HepG2 (cell line): ENCODE results near the gene SLC10A1. TPM values are rescaled to one million over a fixed set of nuclear protein-coding genes. Genes with fewer than 3 reads are reported as not detected.

Experiments
- ATAC-seq: fragments of 200-7000 bp; cut with Tn5 transposase; 3 replicates; pipeline ENCODE4 v1.9.1; 2020; ENCODE audit warnings: mild to moderate bottlenecking, moderate library complexity
- BruUV-seq: library from RNA; stranded (reverse); fragments of 400-500 nt; replicated peaks from 2 replicates; lab custom pipeline; 2021; lab: Mats Ljungman, UMichigan
- CTCF ChIA-PET: fragments of 300-600 bp; formaldehyde crosslinking; extraction: SDS; loops from one replicate; lab custom pipeline; 2021; ENCODE audit warnings: low total read pairs, inconsistent platforms, low intra/inter-chr PET ratio; lab: Yijun Ruan, JAX
- POLR2A ChIA-PET: fragments of 350-600 bp; sonication (Branson Sonifier 250); formaldehyde crosslinking; loops from one replicate; lab custom pipeline; 2020; ENCODE audit warnings: antibody characterized with exemption, inconsistent platforms; lab: Yijun Ruan, JAX
- DNase-seq: peaks from one replicate; pipeline ENCODE4 v3.0.0-alpha.2; 2015; ENCODE audit warnings: low spot score
- FAIRE-seq: peaks from 3 replicates; lab custom pipeline; 2011; peaks lifted over from hg19 to GRCh38; lab: Jason Lieb, UNC
- H2AFZ ChIP-seq: one replicate; pipeline ENCODE4 v1.6.1; 2011; ENCODE audit warnings: low read length, inconsistent platforms
- H3K27ac ChIP-seq: fragments of 300-600 bp; 3 replicates; pipeline ENCODE4 v1.8.0; 2011; ENCODE audit warnings: mixed run types, mild to moderate bottlenecking, mixed read lengths, low read length, inconsistent platforms; ENCODE audit not compliant: insufficient read depth; ENCODE audit errors: extremely low read length
- H3K27me3 ChIP-seq, 2 experiments: fragments of 200-600 bp in 1 of 2; 2 replicates in 1 of 2; 3 replicates in 1 of 2; pipeline versions ENCODE4 v1.6.0 to v1.8.0; 2011; ENCODE audit warnings: low read length in 2 of 2, mild to moderate bottlenecking in 2 of 2, moderate library complexity in 2 of 2, inconsistent platforms in 1 of 2; ENCODE audit not compliant: insufficient read depth in 2 of 2, control insufficient read depth in 1 of 2
- H3K36me3 ChIP-seq, 2 experiments: fragments of 200-600 bp in 1 of 2; replicated peaks in 1 of 2; 2 replicates in 1 of 2; 3 replicates in 1 of 2; pipeline versions ENCODE4 v1.5.1 to v1.8.0; 2011; ENCODE audit warnings: low read length in 2 of 2, inconsistent platforms in 1 of 2; ENCODE audit not compliant: insufficient read depth in 2 of 2, control insufficient read depth in 1 of 2
- H3K4me1 ChIP-seq: 2 replicates; pipeline ENCODE4 v1.5.1; 2012; ENCODE audit warnings: low read length, inconsistent platforms; ENCODE audit not compliant: insufficient read depth
- H3K4me2 ChIP-seq: 2 replicates; pipeline ENCODE4 v1.6.0; 2011; ENCODE audit warnings: low read depth, low read length, inconsistent platforms
- H3K4me3 ChIP-seq, 3 experiments: fragments of 200-600 bp in 1 of 3; sonication (generic), shearing (Covaris generic) in 1 of 3; replicated peaks in 1 of 3; 2 replicates each; pipeline ENCODE4 v1.5.1; 2011 to 2016; ENCODE audit warnings: low read length in 3 of 3, inconsistent platforms in 2 of 3, low read depth in 2 of 3, mild to moderate bottlenecking in 2 of 3, control low read depth in 1 of 3, mixed read lengths in 1 of 3; ENCODE audit not compliant: insufficient read depth in 1 of 3
- H3K79me2 ChIP-seq: one replicate; pipeline ENCODE4 v1.6.1; 2011; ENCODE audit warnings: low read length, inconsistent platforms; ENCODE audit not compliant: insufficient read depth
- H3K9ac ChIP-seq: 2 replicates; pipeline ENCODE4 v1.6.0; 2011; ENCODE audit warnings: mild to moderate bottlenecking, low read depth, low read length, inconsistent platforms; ENCODE audit not compliant: insufficient read depth
- H3K9me3 ChIP-seq: 2 replicates; pipeline ENCODE4 v1.5.1; 2012; ENCODE audit warnings: mild to moderate bottlenecking, low read length
- H4K20me1 ChIP-seq: 2 replicates; pipeline ENCODE4 v1.6.0; 2011; ENCODE audit warnings: inconsistent platforms, mild to moderate bottlenecking, low read length, moderate library complexity; ENCODE audit not compliant: insufficient read depth
- AGO2 ChIP-seq: fragments of 200-400 bp; formaldehyde crosslinking; optimal IDR thresholded peaks from 2 replicates; pipeline ENCODE3; 2017; ENCODE audit warnings: mild to moderate bottlenecking, low read depth, low read length, moderate library complexity
- HIVEP1 ChIP-seq: sonication (generic); formaldehyde crosslinking; IDR thresholded peaks from 2 replicates; pipeline ENCODE4 v1.4.0; 2020; ENCODE audit warnings: mild to moderate bottlenecking, missing genetic modification reagents
- RBFOX2 ChIP-seq: fragments of 200-400 bp; formaldehyde crosslinking; IDR thresholded peaks from 2 replicates; pipeline ENCODE4 v1.6.1; 2017; ENCODE audit warnings: low read depth, mild to moderate bottlenecking, low read length
- RBM22 ChIP-seq: fragments of 200-400 bp; formaldehyde crosslinking; optimal IDR thresholded peaks from 2 replicates; pipeline ENCODE3; 2017; ENCODE audit warnings: mild to moderate bottlenecking, low read length, moderate library complexity
- ZBTB10 ChIP-seq: sonication (generic); formaldehyde crosslinking; IDR thresholded peaks from 2 replicates; pipeline ENCODE4 v1.4.0; 2020; ENCODE audit warnings: missing genetic modification reagents, borderline replicate concordance
- ZBTB26 ChIP-seq: IDR thresholded peaks from 2 replicates; pipeline ENCODE4 v1.6.1; 2016; ENCODE audit warnings: missing compliant biosample characterization, missing genetic modification reagents, borderline replicate concordance
- ZBTB33 ChIP-seq: sonication (generic); formaldehyde crosslinking; IDR thresholded peaks from 2 replicates; pipeline ENCODE4 v1.4.0; 2020; ENCODE audit warnings: missing genetic modification reagents
- ZBTB38 ChIP-seq: sonication (generic); formaldehyde crosslinking; IDR thresholded peaks from 2 replicates; pipeline ENCODE4 v1.5.1; 2020; ENCODE audit warnings: mild to moderate bottlenecking, missing genetic modification reagents
- ZNF501 ChIP-seq: sonication (generic); formaldehyde crosslinking; IDR thresholded peaks from 2 replicates; pipeline ENCODE4 v1.5.1; 2020; ENCODE audit warnings: mild to moderate bottlenecking, moderate library complexity, missing genetic modification reagents
- WGBS: methylation state at CpG from one replicate; pipeline ENCODE4 v1.1.6; 2017; ENCODE audit warnings: low lambda C conversion rate; 5-methylcytosine and 5-hydroxymethylcytosine counted together
- in situ Hi-C: cut with HindIII; loops from 2 replicates; pipeline ENCODE4 v1.10.0; 2017; ENCODE audit warnings: low pct_unique_long_range_greater_than_20kb; ENCODE audit not compliant: extremely low pct_ligation_motif_present
- intact Hi-C: fragments of 100-400 bp; cut with micrococcal nuclease; formaldehyde crosslinking; loops from one replicate; pipeline ENCODE4 v1.10.0; 2022; ENCODE audit not compliant: unreplicated experiment
- polyA plus RNA-seq, 8 experiments: library from polyadenylated mRNA; depleted of rRNA in 3 of 8; stranded (reverse) in 7 of 8; unstranded in 1 of 8; fragments of >200 nt; fragmentation: Illumina TruSeq in 4 of 8; extraction: Trizol in 4 of 8; gene quantifications; 2 replicates each; pipeline versions ENCODE4 v1.2.1 to v1.2.3, GENCODE V29; 2011 to 2016; ENCODE audit warnings: low read depth in 4 of 8, missing spikeins in 1 of 8, mixed read lengths in 1 of 8; ENCODE audit not compliant: insufficient read depth in 1 of 8
- total RNA-seq, 5 experiments: library from RNA; depleted of rRNA; stranded (reverse); fragments of >200 nt; fragmentation: Illumina TruSeq; extraction: Trizol; gene quantifications; 2 replicates each; pipeline ENCODE4 v1.2.3, GENCODE V29; 2016; ENCODE audit warnings: low read depth in 1 of 5

SLC10A1 gene
- total and polyA plus RNA-seq, 2 of the 13 experiments (the other 11 are each of a cell fraction or from before 2014, with no cell fraction given) = 0.17 TPM; not detected in 1

- Histone ChIP-seq H3K4me1 (peaks cover 62% of the 10 kb centered on the region), H3K9me3 (no peaks in the 10 kb centered on the region), H3K9ac (no peak overlapping the region), H3K79me2 (peaks cover 40% of the 10 kb centered on the region), H3K4me2 (no peak overlapping the region; the same call in 1 of the 2 replicates), H3K27me3 (no peaks in the 10 kb centered on the region; a peak in 1 of 5 replicates)
- intact Hi-C loops = no loop called here
- 96% methylated on average over 16 of the region's 16 CpGs for WGBS
- in situ Hi-C loops = no loop called here
- no TSS peak for BruUV-seq
- POLR2A ChIA-PET = interaction anchor here (1.5 to 4.3 kb wide), 2 partner anchors 26 to 39 kb away, joined by 9 to 31 read pairs; partner anchors contain the start of gene SLC10A1
- DNase-seq (no peak), FAIRE-seq (no peak)
- TF ChIP-seq ZBTB38 (CRISPR knock-in tag) (no peak), ZBTB10 (CRISPR knock-in tag) (no peak), AGO2 (peak; percentile 19), ZBTB33 (no peak), HIVEP1 (no peak), RBFOX2 (peak; percentile 54; the same call in 1 of the 2 replicates), ZBTB26 (CRISPR knock-in tag) (no peak), ZNF501 (CRISPR knock-in tag) (peak; percentile 18; the same call in 1 of the 2 replicates), RBM22 (peak; percentile 29)
- TF ChIP-seq, all 625 proteins: peak for 4
- Histone ChIP-seq H3K4me3 (no peak overlapping the region), H4K20me1 (peaks cover 34% of the 10 kb centered on the region), H3K27ac (peak overlapping the region; percentile 32), H3K36me3 (peaks cover 18 to 51% of the 10 kb centered on the region in 2 experiments), H2AFZ (no peak overlapping the region)
- ATAC-seq = no peak
- CTCF ChIA-PET = no interaction called here
These were observed 25.9 kb downstream of the SLC10A1 start for GRCh38 chr14:69771136-69771535.
